GM21447 (cell line): Measurements from ENCODE around the gene TESK1.
"Not testable (repeated sequence)": the region's sequence is repeated elsewhere in the genome, so short reads cannot be mapped to it uniquely, and the experiment has no call there.

Experiments used
- ATAC-seq: cut with Tn5 transposase; IDR thresholded peaks from one replicate; pipeline ENCODE4 v1.9.1; 2021; ENCODE audit not compliant: unreplicated experiment

Gene TESK1

GRCh38 chr9:35579659-35580227, 25.3 kb upstream of the TESK1 start:
- not testable (repeated sequence) for ATAC-seq

- ATAC-seq, result not testable (repeated sequence)
These were observed 21.5 kb upstream of the TESK1 start for GRCh38 chr9:35583521-35583920.

DNA sequence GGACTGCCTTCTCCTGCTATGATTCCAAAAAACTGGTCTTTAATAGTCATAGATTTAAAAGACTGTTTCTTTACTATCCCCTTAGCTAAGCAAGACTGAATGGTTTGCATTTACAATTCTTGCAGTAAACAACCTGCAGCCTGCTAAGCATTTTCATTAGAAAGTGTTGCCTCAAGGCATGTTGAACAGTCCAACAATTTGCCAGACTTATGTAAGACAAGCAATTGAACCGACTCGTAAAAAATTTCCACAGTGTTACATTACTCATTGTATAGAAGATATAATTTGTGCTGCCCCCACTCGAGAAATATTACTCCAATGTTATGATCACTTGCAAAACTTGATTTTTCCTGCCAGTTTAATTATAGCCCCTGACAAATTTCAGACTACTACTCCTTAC, 20.4 kb upstream of the TESK1 start:
- ATAC-seq, result not testable (repeated sequence)

DNA sequence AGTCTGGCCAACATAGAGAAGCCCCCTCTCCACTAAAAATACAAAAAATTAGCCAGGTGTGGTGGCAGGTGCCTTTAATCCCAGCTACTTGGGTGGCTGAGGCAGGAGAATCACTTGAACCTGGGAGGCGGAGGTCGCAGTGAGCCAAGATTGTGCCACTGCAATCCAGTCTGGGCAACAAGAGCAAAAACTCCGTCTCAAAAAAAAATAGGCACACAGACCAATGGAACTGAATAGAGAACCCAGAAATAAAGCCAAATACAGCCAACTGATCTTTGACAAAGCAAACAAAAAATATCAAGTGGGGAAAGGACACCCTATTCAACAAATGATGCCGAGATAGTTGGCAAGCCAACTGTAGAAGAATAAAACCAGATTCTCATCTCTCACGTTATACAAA, 16.6 kb upstream of the TESK1 start:
- ATAC-seq, result not testable (repeated sequence)

- ATAC-seq, result no peak
These were observed 11.5 kb upstream of the TESK1 start for GRCh38 chr9:35593581-35593980.

- ATAC-seq, result no peak
These were observed 10.6 kb upstream of the TESK1 start for GRCh38 chr9:35594471-35594870.

DNA sequence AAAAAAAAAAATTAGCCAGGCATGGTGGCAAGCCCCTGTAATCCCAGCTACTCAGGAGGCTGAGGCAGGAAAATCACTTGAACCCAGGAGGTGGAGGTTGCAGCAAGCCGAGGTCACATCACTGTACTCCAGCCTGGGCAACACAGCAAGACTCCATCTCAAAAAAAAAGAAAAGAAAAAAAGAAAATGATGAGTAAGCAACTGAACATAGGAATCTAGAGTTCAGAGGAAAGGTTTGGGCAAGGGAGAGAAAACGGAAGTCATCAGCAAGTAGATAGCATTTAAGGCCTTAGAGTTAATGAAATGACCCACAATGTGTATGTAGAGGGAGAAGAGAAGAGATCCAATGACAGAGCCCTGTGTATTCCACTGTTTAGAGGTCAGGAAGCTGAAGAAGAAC, 8.2 kb upstream of the TESK1 start:
- ATAC-seq, result not testable (repeated sequence)

DNA sequence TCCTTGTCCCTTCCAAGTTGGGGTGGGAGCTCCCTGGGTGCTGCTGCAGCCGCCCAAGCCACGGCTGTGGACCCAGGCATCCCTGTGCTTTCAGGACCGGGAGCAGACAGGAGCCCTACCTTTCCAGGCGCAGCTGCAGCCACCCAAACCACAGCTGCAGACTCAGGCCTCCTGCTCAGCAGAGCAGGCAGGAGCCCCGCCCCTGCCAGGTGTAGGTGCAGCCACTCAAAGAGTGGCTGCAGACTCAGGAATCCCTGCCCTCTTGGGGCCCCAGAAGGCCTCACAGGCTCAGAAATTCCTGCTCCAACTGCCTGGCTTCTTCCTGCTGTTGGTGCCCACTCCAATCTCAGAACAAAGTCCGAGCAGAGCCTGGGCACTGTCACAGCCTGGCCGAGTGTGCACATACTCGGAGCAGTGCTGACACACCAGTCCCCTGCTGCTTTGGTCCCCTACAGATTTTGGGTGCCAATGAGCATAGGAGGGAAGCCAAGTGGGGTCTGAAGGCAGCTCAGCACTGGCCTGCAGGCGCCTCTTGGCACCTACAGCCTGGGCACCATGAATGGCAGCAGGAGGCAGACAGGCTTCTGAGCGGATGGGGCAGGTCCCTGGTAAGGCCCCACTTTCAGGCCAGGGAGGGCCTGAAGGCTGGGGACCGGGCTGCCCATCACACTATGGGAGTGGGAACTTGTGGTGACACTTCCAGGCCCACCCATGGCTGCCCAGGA, 6.0 kb upstream of the TESK1 start:
- ATAC-seq, result no peak

- no peak for ATAC-seq
These were observed 5.1 kb upstream of the TESK1 start for GRCh38 chr9:35599763-35600604.

DNA sequence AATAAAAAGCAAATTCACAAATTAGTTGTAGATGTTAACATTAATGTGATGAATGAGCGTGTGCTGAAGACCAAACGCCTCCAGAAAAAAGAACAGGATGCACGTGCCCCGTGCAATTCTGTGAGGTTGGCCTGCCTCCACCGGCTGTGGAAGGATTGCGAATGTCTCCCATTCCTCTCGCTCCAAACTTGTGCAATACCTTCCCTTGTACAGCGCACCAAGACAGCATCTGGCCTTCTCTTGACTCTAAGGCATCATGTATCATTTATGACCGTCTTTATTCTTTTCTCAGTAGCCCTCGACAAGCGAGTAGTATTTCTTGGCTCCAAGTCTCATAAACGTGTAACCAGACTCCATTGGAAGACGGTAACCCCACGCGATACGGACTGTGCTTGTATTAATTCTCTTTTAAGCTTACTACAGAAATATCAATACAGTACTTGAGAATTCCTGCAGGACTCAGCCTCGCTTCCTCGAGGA, 1.5 kb upstream of the TESK1 start:
- ATAC-seq, result no peak

DNA sequence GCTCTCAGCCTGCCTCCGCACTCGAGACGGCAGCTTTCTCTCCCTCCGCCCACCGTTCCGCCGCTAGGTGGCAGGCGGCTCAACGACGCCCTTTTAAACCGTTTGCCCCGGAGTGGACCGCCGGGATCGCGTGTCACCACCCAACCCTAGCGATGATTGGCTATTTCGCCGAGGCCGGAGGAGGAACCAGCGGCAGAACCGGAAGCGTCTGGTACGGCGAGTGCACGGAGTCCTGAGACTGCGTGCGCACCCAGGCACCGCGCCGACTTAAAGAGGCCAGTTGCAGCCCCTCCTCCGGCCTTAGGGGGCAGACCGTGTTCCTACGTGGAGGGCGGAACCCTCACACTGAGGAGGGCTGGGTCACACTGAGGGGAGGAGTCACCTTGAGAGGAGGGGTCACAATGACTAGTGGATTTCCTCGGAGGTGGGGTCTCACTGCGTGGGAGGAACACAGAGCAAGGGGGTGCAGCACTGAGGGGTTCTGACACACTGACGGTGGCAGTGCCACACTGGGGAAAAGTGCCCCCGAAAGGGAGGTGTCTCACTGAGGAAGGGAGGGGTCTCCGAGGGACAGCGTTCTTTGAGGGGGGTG, 980 bp upstream of the TESK1 start:
- peak; percentile 82 for ATAC-seq

GRCh38 chr9:35605351-35606137, 482 bp downstream of the TESK1 start:
- ATAC-seq, result peak; percentile 5

DNA sequence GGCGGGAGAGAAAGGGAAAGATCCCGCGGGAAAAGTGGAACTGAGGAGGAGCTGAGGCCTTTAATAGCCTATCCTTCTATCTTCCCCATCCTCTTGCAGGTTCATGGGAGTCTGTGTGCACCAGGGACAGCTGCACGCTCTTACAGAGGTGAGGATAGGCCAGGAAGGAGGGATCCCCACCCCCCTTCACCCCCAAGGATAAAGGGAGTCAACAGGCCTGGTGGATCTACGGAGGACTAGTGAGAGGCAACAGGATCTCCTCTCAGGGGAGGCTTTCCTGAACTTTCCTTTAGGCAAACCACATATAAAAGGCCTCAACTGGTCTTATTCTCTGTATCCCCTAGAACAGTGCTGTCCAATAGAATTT, 1.1 kb downstream of the TESK1 start:
- no peak for ATAC-seq

DNA sequence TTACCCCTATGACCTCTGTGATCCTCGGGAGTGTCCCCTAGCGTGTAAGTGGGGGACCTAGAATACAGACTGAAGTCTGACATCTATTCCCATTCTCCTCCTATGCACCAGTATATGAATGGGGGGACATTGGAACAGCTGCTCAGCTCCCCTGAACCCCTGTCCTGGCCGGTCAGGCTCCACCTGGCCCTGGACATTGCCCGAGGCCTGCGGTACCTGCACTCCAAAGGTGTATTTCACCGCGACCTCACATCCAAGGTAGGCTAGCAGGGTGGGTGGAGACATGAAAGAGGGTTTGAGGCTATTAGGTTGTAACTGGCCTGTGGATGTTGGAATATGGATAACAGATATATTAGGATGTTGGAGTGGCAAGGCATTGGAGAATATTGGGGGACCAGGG, 1.7 kb downstream of the TESK1 start:
- ATAC-seq, result no peak

DNA sequence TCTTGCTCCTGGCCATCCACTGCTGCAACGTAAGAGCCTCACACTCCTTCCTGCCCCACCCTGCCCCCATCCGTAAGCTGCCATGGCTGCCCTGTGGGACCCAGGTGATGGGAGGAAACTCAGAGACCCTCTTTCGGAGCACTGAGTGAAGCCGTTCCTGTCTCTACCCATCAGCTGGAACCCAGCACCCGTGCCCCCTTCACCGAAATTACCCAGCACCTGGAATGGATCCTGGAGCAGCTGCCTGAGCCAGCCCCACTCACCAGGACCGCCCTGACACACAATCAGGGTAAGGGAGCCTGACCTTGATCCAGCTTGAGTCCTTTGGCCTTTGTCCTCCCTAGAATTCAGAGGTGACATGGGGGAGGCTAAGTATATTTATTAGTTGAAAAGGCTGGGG, 3.2 kb downstream of the TESK1 start:
- ATAC-seq, result no peak

- no peak for ATAC-seq
These were observed 4.1 kb downstream of the TESK1 start for GRCh38 chr9:35609001-35609819.

GRCh38 chr9:35609820-35610163, 4.7 kb downstream of the TESK1 start:
- no peak for ATAC-seq

DNA sequence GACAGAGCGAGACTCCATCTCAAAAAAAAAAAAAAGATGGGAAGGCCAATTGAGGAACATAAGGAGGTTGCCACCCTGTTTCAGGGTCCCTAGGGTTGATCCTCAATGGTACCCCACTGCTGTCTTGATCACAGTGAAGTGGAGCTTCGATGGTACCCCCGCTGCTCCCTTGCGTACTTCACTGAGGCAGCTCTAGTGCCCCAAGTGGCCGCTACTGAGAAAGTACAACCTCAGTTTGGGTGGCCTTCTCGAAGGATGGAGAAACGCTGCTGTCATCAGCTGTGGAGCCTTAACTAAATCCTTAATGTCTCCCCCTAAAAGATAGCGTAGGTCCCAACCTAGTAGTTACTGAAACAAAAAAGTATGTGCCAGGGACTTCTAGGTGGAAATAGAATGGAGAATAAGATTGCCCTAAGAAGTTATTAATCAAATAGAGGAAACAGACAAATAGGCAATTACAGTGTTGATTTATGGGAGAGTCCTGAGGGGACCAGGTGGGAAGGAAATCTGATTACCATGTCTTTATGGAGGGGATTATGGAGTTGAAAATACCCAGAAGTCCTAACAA, 6.3 kb downstream of the TESK1 start:
- ATAC-seq, result peak; percentile 66

DNA sequence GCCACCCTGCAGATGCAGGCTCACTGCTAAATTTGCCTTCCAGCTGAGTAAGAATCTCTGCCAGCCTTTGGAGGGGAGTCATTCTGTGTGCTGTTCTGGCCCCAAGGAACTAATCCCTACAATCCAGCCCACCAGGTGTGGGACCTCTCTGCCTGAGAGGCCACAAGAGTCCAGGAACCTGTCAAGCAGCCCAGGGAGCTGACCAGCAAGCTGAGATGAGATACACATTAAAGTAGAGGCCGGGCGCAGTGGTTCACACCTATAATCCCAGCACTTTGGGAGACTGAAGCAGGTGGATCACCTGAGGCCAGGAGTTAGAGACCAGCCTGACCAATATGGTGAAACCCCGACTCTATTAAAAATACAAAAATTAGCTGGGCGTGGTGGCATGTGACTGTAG, 7.0 kb downstream of the TESK1 start:
- ATAC-seq, result not testable (repeated sequence)

DNA sequence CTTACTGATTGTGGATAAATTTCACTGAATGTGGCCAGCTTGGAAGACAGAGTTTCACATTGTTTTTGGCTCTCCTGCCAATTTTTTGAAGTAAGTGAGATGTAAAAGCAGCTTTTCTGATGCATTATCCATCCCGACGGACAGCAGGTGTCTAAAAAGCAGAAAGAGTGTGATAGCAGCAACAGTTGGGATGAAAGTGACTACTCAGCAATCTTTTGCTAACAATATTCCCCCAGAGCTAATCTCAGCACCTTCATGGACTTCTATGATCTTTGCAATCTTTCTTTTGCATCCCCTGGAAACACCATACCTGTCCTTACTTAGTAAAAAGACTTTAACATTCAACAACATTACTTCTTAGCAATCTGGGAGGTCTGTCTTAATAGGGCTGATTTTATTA, 7.8 kb downstream of the TESK1 start:
- ATAC-seq, result no peak
